Sciatic nerve (tissue), 2 donors: Measurements from ENCODE around the gene MBD3. TPM values are rescaled to one million over a fixed set of nuclear protein-coding genes. Genes with fewer than 3 reads are reported as not detected.
A peak's percentile ranks its signal among the peaks of the same experiment; 100 is the strongest.

ENCODE experiments used
- ATAC-seq: fragments of 200-7000 bp; cut with Tn5 transposase; one replicate; pipeline ENCODE4 v1.9.1; 2020; ENCODE audit warnings: mild to moderate bottlenecking, moderate library complexity
- DNase-seq: peaks from one replicate; pipeline ENCODE4 v3.0.0-alpha.2; 2020; ENCODE audit warnings: low spot score
- intact Hi-C: fragments of 100-400 bp; cut with DNase I; formaldehyde crosslinking; loops from one replicate; pipeline ENCODE4 v1.14.2; 2022
- total RNA-seq: library from RNA; stranded (reverse); fragmentation: NEBNext Ultra II Directional; extraction: Animal tissue kit (Norgen Biotek cat#: 25700); gene quantifications from one replicate; pipeline ENCODE4 v1.2.1, GENCODE V29; 2021
- donor health status: DM: no; HTN: no; CAD: no.
- donor health status: DM: no; HTN: no; CAD: no.

Gene MBD3
- total RNA-seq, 1 donor from 2014 or later: 48.1 TPM

GRCh38 chr19:1605236-1606137, 12.8 kb upstream of the MBD3 start, which contains the start of gene UQCR11:
TSS of gene UQCR11 (minus strand) at chr19:1605462. CDS start at chr19:1605409, 53 bp downstream.
- intact Hi-C loops: loop anchor here (5.0 kb wide), 1 partner anchor 47 kb away; the partner anchor contains the start of gene TCF3
- DNase-seq (peak; percentile 97), ATAC-seq (peak; percentile 97)

GRCh38 chr19:1602091-1602707, 9.5 kb upstream of the MBD3 start:
- intact Hi-C loops: no loop called here
- ATAC-seq (no peak), DNase-seq (no peak)

GRCh38 chr19:1601613-1602064, 9.0 kb upstream of the MBD3 start:
- DNase-seq (no peak), ATAC-seq (no peak)
- intact Hi-C loops: no loop called here

- DNase-seq: no peak
- ATAC-seq: no peak
- intact Hi-C loops: no loop called here
These were observed 6.8 kb upstream of the MBD3 start for GRCh38 chr19:1599460-1599846.

- intact Hi-C loops: no loop called here
- ATAC-seq (no peak), DNase-seq (no peak)
These were observed 6.3 kb upstream of the MBD3 start for GRCh38 chr19:1598777-1599459.

GRCh38 chr19:1593501-1593772, 772 bp upstream of the MBD3 start:
- DNase-seq (no peak), ATAC-seq (no peak)
- intact Hi-C loops: no loop called here

GRCh38 chr19:1592024-1592754, 476 bp downstream of the MBD3 start:
- ATAC-seq (peak; percentile 85), DNase-seq (peak; percentile 89)
- intact Hi-C loops: no loop called here

- DNase-seq (no peak), ATAC-seq (no peak)
- intact Hi-C loops: no loop called here
These were observed 1.1 kb downstream of the MBD3 start for GRCh38 chr19:1591421-1592023.

- DNase-seq (no peak), ATAC-seq (no peak)
- intact Hi-C loops: no loop called here
These were observed 1.8 kb downstream of the MBD3 start for GRCh38 chr19:1590641-1591397.

- intact Hi-C loops: no loop called here
- no peak for ATAC-seq
- DNase-seq: no peak
These were observed 4.8 kb downstream of the MBD3 start for GRCh38 chr19:1587872-1588271.

GRCh38 chr19:1585243-1585580, 7.5 kb downstream of the MBD3 start:
- intact Hi-C loops: no loop called here
- ATAC-seq (no peak), DNase-seq (no peak)

- ATAC-seq: no peak
- DNase-seq: no peak
- intact Hi-C loops: no loop called here
These were observed 8.0 kb downstream of the MBD3 start for GRCh38 chr19:1584500-1585242.

GRCh38 chr19:1582201-1582600, 10.5 kb downstream of the MBD3 start:
- intact Hi-C loops: no loop called here
- DNase-seq (no peak), ATAC-seq (no peak)

GRCh38 chr19:1580957-1581356, 11.7 kb downstream of the MBD3 start:
- ATAC-seq (no peak), DNase-seq (no peak)
- intact Hi-C loops: no loop called here

GRCh38 chr19:1580382-1580781, 12.3 kb downstream of the MBD3 start:
- intact Hi-C loops: no loop called here
- ATAC-seq (no peak), DNase-seq (no peak)

GRCh38 chr19:1579222-1579621, 13.4 kb downstream of the MBD3 start:
- intact Hi-C loops: no loop called here
- DNase-seq: no peak
- ATAC-seq: no peak

- ATAC-seq (no peak), DNase-seq (no peak)
- intact Hi-C loops: no loop called here
These were observed 14.6 kb downstream of the MBD3 start for GRCh38 chr19:1577929-1578618.
